Gastrocnemius medialis (tissue), 4 donors: ENCODE results near the gene IFI30.

Experiments
- CTCF ChIP-seq, 5 experiments: fragments of 450-650 bp in 3 of 5; fragments of 200-600 bp in 2 of 5; sonication (generic) in 2 of 5; IDR thresholded peaks in 4 of 5; conservative IDR thresholded peaks in 1 of 5; 1 replicate in 4 of 5; 2 replicates in 1 of 5; pipeline ENCODE4 v1.5.1; 2016 to 2019; ENCODE audit warnings: antibody characterized with exemption in 5 of 5, mild to moderate bottlenecking in 3 of 5, moderate library complexity in 3 of 5
- POLR2A ChIP-seq, 2 donors: fragments of 450-650 bp; IDR thresholded peaks; one replicate each; pipeline ENCODE4 v1.6.1; 2017; ENCODE audit warnings: antibody characterized with exemption in 2 of 2, mild to moderate bottlenecking in 2 of 2, moderate library complexity in 2 of 2

DNA sequence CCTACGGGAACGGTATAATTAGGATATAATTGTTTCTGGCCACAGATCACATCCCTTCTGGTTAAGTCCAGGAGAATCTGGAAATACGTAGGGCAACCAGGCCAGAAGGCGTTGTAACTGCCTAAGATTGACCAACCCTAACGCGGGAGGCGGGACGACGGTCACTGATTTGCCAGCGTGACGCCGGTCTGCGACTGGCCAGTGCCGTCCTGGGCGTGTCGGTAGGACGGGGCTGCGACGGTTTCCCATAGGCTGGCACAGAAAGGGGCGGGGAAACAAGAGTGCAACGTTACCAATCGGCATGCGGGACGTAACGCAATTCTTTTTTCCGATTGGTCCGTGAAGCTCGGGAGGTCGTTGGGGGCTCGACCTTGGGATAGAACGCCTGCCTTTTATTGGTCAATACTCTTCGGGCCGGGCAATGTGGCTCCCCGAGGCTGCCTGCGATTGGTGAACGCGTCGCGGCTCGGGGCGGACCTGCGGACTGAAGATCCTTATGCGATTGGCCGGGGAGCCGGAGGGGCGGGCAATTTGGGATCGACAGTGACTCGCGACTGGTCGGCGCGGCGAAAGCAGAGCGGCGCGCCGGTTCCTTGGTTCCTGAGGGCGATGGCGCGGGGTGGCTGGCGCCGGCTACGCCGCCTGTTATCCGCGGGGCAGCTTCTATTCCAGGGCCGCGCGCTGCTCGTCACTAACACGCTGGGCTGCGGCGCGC, 19.2 kb downstream of the IFI30 start, which contains the start of gene MPV17L2:
- TF ChIP-seq CTCF (IDR thresholded peaks at IDR 0.05 in 4 of 5, conservative IDR thresholded peaks at IDR 0.05 in 1 of 5) (no peak), POLR2A (IDR thresholded peaks at IDR 0.05) (peak; percentile 81 to 83)
